ENCODE measurements around the gene GLTPD2. TPM values are rescaled to one million over a fixed set of nuclear protein-coding genes. Genes with fewer than 3 reads are reported as not detected.
A peak's percentile ranks its signal among the peaks of the same experiment; 100 is the strongest.

GLTPD2 gene
- total RNA-seq, 1 donor from 2014 or later = not detected

GRCh38 chr17:4771519-4772234 is 17.1 kb upstream of the GLTPD2 start, which contains the start of gene TM4SF5:
Gene TM4SF5, plus strand, starts transcription at chr17:4771886. Its CDS starts 37 bp downstream, at chr17:4771923.
- DNase-seq = no peak

GRCh38 chr17:4772235-4772613 is 16.5 kb upstream of the GLTPD2 start:
- no peak for DNase-seq

GRCh38 chr17:4777969-4778760 is 10.6 kb upstream of the GLTPD2 start:
- DNase-seq = no peak

- DNase-seq = no peak
Measured at GRCh38 chr17:4780325-4780955, 8.3 kb upstream of the GLTPD2 start.

- no peak for DNase-seq
Measured at GRCh38 chr17:4782652-4783051, 6.1 kb upstream of the GLTPD2 start.

- no peak for DNase-seq
Measured at GRCh38 chr17:4785311-4786105, 3.3 kb upstream of the GLTPD2 start.

GRCh38 chr17:4786106-4786511 is 2.7 kb upstream of the GLTPD2 start, which contains the start of gene VMO1:
Gene VMO1, minus strand, starts transcription at chr17:4786364. Its CDS starts 12 bp downstream, at chr17:4786352.
- DNase-seq = no peak

- no peak for DNase-seq
Measured at GRCh38 chr17:4786516-4786915, 2.2 kb upstream of the GLTPD2 start.

- DNase-seq = no peak
Measured at GRCh38 chr17:4788159-4788806, 481 bp upstream of the GLTPD2 start.

GRCh38 chr17:4789701-4789950 is 862 bp downstream of the GLTPD2 start:
- no peak for DNase-seq

- DNase-seq = peak; percentile 90
Measured at GRCh38 chr17:4789951-4790704, 1.4 kb downstream of the GLTPD2 start.

GRCh38 chr17:4790705-4791088 is 1.9 kb downstream of the GLTPD2 start:
- DNase-seq = no peak

- DNase-seq = no peak
Measured at GRCh38 chr17:4795168-4795567, 6.4 kb downstream of the GLTPD2 start.

- peak; percentile 54 for DNase-seq
Measured at GRCh38 chr17:4796552-4796920, 7.8 kb downstream of the GLTPD2 start.

- no peak for DNase-seq
Measured at GRCh38 chr17:4800462-4801196, 11.9 kb downstream of the GLTPD2 start.

- no peak for DNase-seq
Measured at GRCh38 chr17:4802228-4802627, 13.5 kb downstream of the GLTPD2 start, which contains the start of gene C17orf114. Gene C17orf114, minus strand, starts transcription at chr17:4802328.

GRCh38 chr17:4806456-4806776 is 17.7 kb downstream of the GLTPD2 start:
- DNase-seq = peak; percentile 34

- peak; percentile 93 for DNase-seq
Measured at GRCh38 chr17:4806777-4807604, 18.2 kb downstream of the GLTPD2 start, which contains the start of gene PLD2. Gene PLD2, plus strand, starts transcription at chr17:4807152. Its CDS starts 621 bp downstream, at chr17:4807773.

- no peak for DNase-seq
Measured at GRCh38 chr17:4807605-4808377, 19.0 kb downstream of the GLTPD2 start.
